GM21717 (cell line): ENCODE results near the gene GGN.
"Not testable (repeated sequence)": the region's sequence is repeated elsewhere in the genome, so short reads cannot be mapped to it uniquely, and the experiment has no call there.

Experiments used
- ATAC-seq: cut with Tn5 transposase; IDR thresholded peaks from one replicate; pipeline ENCODE4 v1.9.1; 2021; ENCODE audit warnings: mild to moderate bottlenecking, moderate library complexity; ENCODE audit not compliant: unreplicated experiment

Gene GGN

GRCh38 chr19:38387550-38388348, at the start of gene GGN:
GGN (minus strand) TSS chr19:38388034; CDS start chr19:38387261, 773 bp downstream.
- no peak for ATAC-seq

- no peak for ATAC-seq
Observed at GRCh38 chr19:38437295-38437694, 49.5 kb upstream of the GGN start.

GRCh38 chr19:38434549-38435051, 46.8 kb upstream of the GGN start:
- no peak for ATAC-seq

- ATAC-seq, result no peak
Observed at GRCh38 chr19:38433268-38433733, 45.5 kb upstream of the GGN start, which contains the start of gene RYR1. RYR1 (plus strand) TSS chr19:38433691; CDS start chr19:38433830, 139 bp downstream.

- no peak for ATAC-seq
Observed at GRCh38 chr19:38430931-38431330, 43.1 kb upstream of the GGN start.

- ATAC-seq, result no peak
Observed at GRCh38 chr19:38429811-38430156, 42.0 kb upstream of the GGN start.

- ATAC-seq, result no peak
Observed at GRCh38 chr19:38429055-38429810, 41.4 kb upstream of the GGN start.

GRCh38 chr19:38427035-38427677, 39.3 kb upstream of the GGN start:
- not testable (repeated sequence) for ATAC-seq

GRCh38 chr19:38425810-38426466, 38.1 kb upstream of the GGN start, which contains the start of gene RASGRP4:
RASGRP4 (minus strand) TSS chr19:38426219; CDS start chr19:38426091, 128 bp downstream.
- no peak for ATAC-seq

- ATAC-seq, result no peak
Observed at GRCh38 chr19:38425222-38425809, 37.5 kb upstream of the GGN start.

GRCh38 chr19:38424272-38424671, 36.4 kb upstream of the GGN start:
- ATAC-seq, result no peak

GRCh38 chr19:38422438-38422837, 34.6 kb upstream of the GGN start:
- no peak for ATAC-seq

GRCh38 chr19:38421856-38422255, 34.0 kb upstream of the GGN start:
- no peak for ATAC-seq

- no peak for ATAC-seq
Observed at GRCh38 chr19:38420935-38421334, 33.1 kb upstream of the GGN start.

GRCh38 chr19:38417544-38418506, 30.0 kb upstream of the GGN start:
- no peak for ATAC-seq

- no peak for ATAC-seq
Observed at GRCh38 chr19:38417146-38417543, 29.3 kb upstream of the GGN start.

- no peak for ATAC-seq
Observed at GRCh38 chr19:38413416-38413815, 25.6 kb upstream of the GGN start.

GRCh38 chr19:38412961-38413360, 25.1 kb upstream of the GGN start:
- no peak for ATAC-seq

GRCh38 chr19:38412491-38412890, 24.7 kb upstream of the GGN start:
- ATAC-seq, result no peak
